HepG2 (cell line): ENCODE measurements around the gene IFI27. TPM values are rescaled to one million over a fixed set of nuclear protein-coding genes. Genes with fewer than 3 reads are reported as not detected.

Source experiments
- ATAC-seq: fragments of 200-7000 bp; cut with Tn5 transposase; 3 replicates; pipeline ENCODE4 v1.9.1; 2020; ENCODE audit warnings: mild to moderate bottlenecking, moderate library complexity
- BruUV-seq: library from RNA; stranded (reverse); fragments of 400-500 nt; replicated peaks from 2 replicates; lab custom pipeline; 2021; lab: Mats Ljungman, UMichigan
- CTCF ChIA-PET: fragments of 300-600 bp; formaldehyde crosslinking; extraction: SDS; loops from one replicate; lab custom pipeline; 2021; ENCODE audit warnings: low total read pairs, inconsistent platforms, low intra/inter-chr PET ratio; lab: Yijun Ruan, JAX
- POLR2A ChIA-PET: fragments of 350-600 bp; sonication (Branson Sonifier 250); formaldehyde crosslinking; loops from one replicate; lab custom pipeline; 2020; ENCODE audit warnings: antibody characterized with exemption, inconsistent platforms; lab: Yijun Ruan, JAX
- DNase-seq: peaks from one replicate; pipeline ENCODE4 v3.0.0-alpha.2; 2015; ENCODE audit warnings: low spot score
- FAIRE-seq: peaks from 3 replicates; lab custom pipeline; 2011; peaks lifted over from hg19 to GRCh38; lab: Jason Lieb, UNC
- H2AFZ ChIP-seq: one replicate; pipeline ENCODE4 v1.6.1; 2011; ENCODE audit warnings: low read length, inconsistent platforms
- H3K27ac ChIP-seq: fragments of 300-600 bp; 3 replicates; pipeline ENCODE4 v1.8.0; 2011; ENCODE audit warnings: mixed run types, mild to moderate bottlenecking, mixed read lengths, low read length, inconsistent platforms; ENCODE audit not compliant: insufficient read depth; ENCODE audit errors: extremely low read length
- H3K27me3 ChIP-seq, 2 experiments: fragments of 200-600 bp in 1 of 2; 2 replicates in 1 of 2; 3 replicates in 1 of 2; pipeline versions ENCODE4 v1.6.0 to v1.8.0; 2011; ENCODE audit warnings: low read length in 2 of 2, mild to moderate bottlenecking in 2 of 2, moderate library complexity in 2 of 2, inconsistent platforms in 1 of 2; ENCODE audit not compliant: insufficient read depth in 2 of 2, control insufficient read depth in 1 of 2
- H3K36me3 ChIP-seq, 2 experiments: fragments of 200-600 bp in 1 of 2; replicated peaks in 1 of 2; 2 replicates in 1 of 2; 3 replicates in 1 of 2; pipeline versions ENCODE4 v1.5.1 to v1.8.0; 2011; ENCODE audit warnings: low read length in 2 of 2, inconsistent platforms in 1 of 2; ENCODE audit not compliant: insufficient read depth in 2 of 2, control insufficient read depth in 1 of 2
- H3K4me1 ChIP-seq: 2 replicates; pipeline ENCODE4 v1.5.1; 2012; ENCODE audit warnings: low read length, inconsistent platforms; ENCODE audit not compliant: insufficient read depth
- H3K4me2 ChIP-seq: 2 replicates; pipeline ENCODE4 v1.6.0; 2011; ENCODE audit warnings: low read depth, low read length, inconsistent platforms
- H3K4me3 ChIP-seq, 3 experiments: fragments of 200-600 bp in 1 of 3; sonication (generic), shearing (Covaris generic) in 1 of 3; replicated peaks in 1 of 3; 2 replicates each; pipeline ENCODE4 v1.5.1; 2011 to 2016; ENCODE audit warnings: low read length in 3 of 3, inconsistent platforms in 2 of 3, low read depth in 2 of 3, mild to moderate bottlenecking in 2 of 3, control low read depth in 1 of 3, mixed read lengths in 1 of 3; ENCODE audit not compliant: insufficient read depth in 1 of 3
- H3K79me2 ChIP-seq: one replicate; pipeline ENCODE4 v1.6.1; 2011; ENCODE audit warnings: low read length, inconsistent platforms; ENCODE audit not compliant: insufficient read depth
- H3K9ac ChIP-seq: 2 replicates; pipeline ENCODE4 v1.6.0; 2011; ENCODE audit warnings: mild to moderate bottlenecking, low read depth, low read length, inconsistent platforms; ENCODE audit not compliant: insufficient read depth
- H3K9me3 ChIP-seq: 2 replicates; pipeline ENCODE4 v1.5.1; 2012; ENCODE audit warnings: mild to moderate bottlenecking, low read length
- H4K20me1 ChIP-seq: 2 replicates; pipeline ENCODE4 v1.6.0; 2011; ENCODE audit warnings: inconsistent platforms, mild to moderate bottlenecking, low read length, moderate library complexity; ENCODE audit not compliant: insufficient read depth
- CC2D1A ChIP-seq: sonication (generic); formaldehyde crosslinking; IDR thresholded peaks from 2 replicates; pipeline ENCODE4 v1.8.1; 2023; ENCODE audit warnings: mild to moderate bottlenecking, missing genetic modification reagents
- ELF1 ChIP-seq: sonication (generic); formaldehyde crosslinking; IDR thresholded peaks from 2 replicates; pipeline ENCODE4 v1.4.0; 2020; ENCODE audit warnings: missing genetic modification reagents
- FOSL2 ChIP-seq: sonication (generic); formaldehyde crosslinking; IDR thresholded peaks from 2 replicates; pipeline ENCODE4 v1.4.0; 2020; ENCODE audit warnings: missing genetic modification reagents
- NAIF1 ChIP-seq: sonication (generic); formaldehyde crosslinking; IDR thresholded peaks from 2 replicates; pipeline ENCODE4 v1.5.0; 2020; ENCODE audit warnings: mild to moderate bottlenecking, missing genetic modification reagents, borderline replicate concordance
- PRDM15 ChIP-seq: sonication (generic); formaldehyde crosslinking; IDR thresholded peaks from 2 replicates; pipeline ENCODE4 v1.4.0; 2020; ENCODE audit warnings: missing genetic modification reagents
- SNAPC2 ChIP-seq: sonication (generic); formaldehyde crosslinking; IDR thresholded peaks from 2 replicates; pipeline ENCODE4 v1.8.1; 2022; ENCODE audit warnings: mild to moderate bottlenecking, missing genetic modification reagents
- TCF7L2 ChIP-seq: IDR thresholded peaks from 2 replicates; pipeline ENCODE4 v1.6.1; 2011; ENCODE audit warnings: mild to moderate bottlenecking, low read depth, low read length, moderate library complexity
- ZNF264 ChIP-seq: sonication (generic); formaldehyde crosslinking; IDR thresholded peaks from 2 replicates; pipeline ENCODE4 v1.4.0; 2020; ENCODE audit warnings: missing genetic modification reagents
- ZNF3 ChIP-seq: IDR thresholded peaks from 2 replicates; pipeline ENCODE4 v1.7.0; 2017; ENCODE audit warnings: inconsistent platforms
- WGBS: methylation state at CpG from one replicate; pipeline ENCODE4 v1.1.6; 2017; ENCODE audit warnings: low lambda C conversion rate; 5-methylcytosine and 5-hydroxymethylcytosine counted together
- in situ Hi-C: cut with HindIII; loops from 2 replicates; pipeline ENCODE4 v1.10.0; 2017; ENCODE audit warnings: low pct_unique_long_range_greater_than_20kb; ENCODE audit not compliant: extremely low pct_ligation_motif_present
- intact Hi-C: fragments of 100-400 bp; cut with micrococcal nuclease; formaldehyde crosslinking; loops from one replicate; pipeline ENCODE4 v1.10.0; 2022; ENCODE audit not compliant: unreplicated experiment
- polyA plus RNA-seq, 8 experiments: library from polyadenylated mRNA; depleted of rRNA in 3 of 8; stranded (reverse) in 7 of 8; unstranded in 1 of 8; fragments of >200 nt; fragmentation: Illumina TruSeq in 4 of 8; extraction: Trizol in 4 of 8; gene quantifications; 2 replicates each; pipeline versions ENCODE4 v1.2.1 to v1.2.3, GENCODE V29; 2011 to 2016; ENCODE audit warnings: low read depth in 4 of 8, missing spikeins in 1 of 8, mixed read lengths in 1 of 8; ENCODE audit not compliant: insufficient read depth in 1 of 8
- total RNA-seq, 5 experiments: library from RNA; depleted of rRNA; stranded (reverse); fragments of >200 nt; fragmentation: Illumina TruSeq; extraction: Trizol; gene quantifications; 2 replicates each; pipeline ENCODE4 v1.2.3, GENCODE V29; 2016; ENCODE audit warnings: low read depth in 1 of 5
- TF ChIP-seq, protein P1 (sequence below): sonication (generic); formaldehyde crosslinking; IDR thresholded peaks from 2 replicates; pipeline ENCODE4 v1.8.0; 2022; ENCODE audit warnings: mild to moderate bottlenecking, missing genetic modification reagents, moderate library complexity

Gene IFI27
- total and polyA plus RNA-seq, 2 of the 13 experiments (the other 11 are each of a cell fraction or from before 2014, with no cell fraction given): 1.2 to 1.7 TPM

DNA sequence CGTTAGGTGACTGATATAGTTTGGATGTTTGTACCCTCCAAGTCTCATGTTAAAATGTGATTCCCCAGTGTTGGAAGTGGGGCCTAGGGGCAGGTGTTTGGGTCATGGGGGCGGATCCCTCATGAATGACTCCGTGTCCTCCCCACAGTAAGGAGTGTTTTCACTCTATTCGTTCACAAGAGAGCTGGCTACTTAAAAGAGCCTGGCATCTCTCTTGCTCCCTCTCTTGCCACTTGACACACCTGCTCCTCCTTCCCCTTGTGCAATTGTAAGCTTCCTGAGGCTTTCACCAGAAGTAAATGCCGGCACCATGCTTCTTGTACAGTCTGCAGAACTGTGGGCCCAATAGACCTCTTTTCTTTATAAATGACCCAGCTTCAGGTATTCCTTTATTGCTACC, 16.3 kb downstream of the IFI27 start:
- no peaks in the 10 kb centered on the region for H3K36me3 ChIP-seq
- BruUV-seq: no TSS peak
- H3K4me3 ChIP-seq: no peak overlapping the region
- no peak overlapping the region for H3K27ac ChIP-seq
- no peak for TF ChIP-seq ZNF3 (CRISPR knock-in tag)
- TF ChIP-seq, protein P1, sequence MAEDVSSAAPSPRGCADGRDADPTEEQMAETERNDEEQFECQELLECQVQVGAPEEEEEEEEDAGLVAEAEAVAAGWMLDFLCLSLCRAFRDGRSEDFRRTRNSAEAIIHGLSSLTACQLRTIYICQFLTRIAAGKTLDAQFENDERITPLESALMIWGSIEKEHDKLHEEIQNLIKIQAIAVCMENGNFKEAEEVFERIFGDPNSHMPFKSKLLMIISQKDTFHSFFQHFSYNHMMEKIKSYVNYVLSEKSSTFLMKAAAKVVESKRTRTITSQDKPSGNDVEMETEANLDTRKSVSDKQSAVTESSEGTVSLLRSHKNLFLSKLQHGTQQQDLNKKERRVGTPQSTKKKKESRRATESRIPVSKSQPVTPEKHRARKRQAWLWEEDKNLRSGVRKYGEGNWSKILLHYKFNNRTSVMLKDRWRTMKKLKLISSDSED (CRISPR knock-in tag): no peak
- no peak for TF ChIP-seq CC2D1A (CRISPR knock-in tag)
- TF ChIP-seq TCF7L2: no peak
- no peak for TF ChIP-seq PRDM15 (CRISPR knock-in tag)
- no peak for TF ChIP-seq NAIF1 (CRISPR knock-in tag)
- TF ChIP-seq SNAPC2 (CRISPR knock-in tag): no peak
- no peak for TF ChIP-seq ELF1 (CRISPR knock-in tag)
- no peak for TF ChIP-seq FOSL2 (CRISPR knock-in tag)
- no peak for TF ChIP-seq ZNF264 (CRISPR knock-in tag)
- no peak overlapping the region for H3K9ac ChIP-seq
- no peak for DNase-seq
- no peak for FAIRE-seq
- no peaks in the 10 kb centered on the region for H3K9me3 ChIP-seq
- 48% methylated on average over 4 of the region's 5 CpGs for WGBS
- H2AFZ ChIP-seq: no peak overlapping the region
- H3K4me1 ChIP-seq: peaks cover 32% of the 10 kb centered on the region
- ATAC-seq: no peak
- ChIA-PET CTCF (no interaction called here), POLR2A (no interaction called here)
- H3K79me2 ChIP-seq: no peaks in the 10 kb centered on the region
- H4K20me1 ChIP-seq: no peaks in the 10 kb centered on the region
- intact Hi-C loops (loop anchor here (5.0 kb wide), 1 partner anchor 44 kb away; the partner anchor contains the start of genes DDX24 and IFI27L1), in situ Hi-C loops (no loop called here)
- H3K4me2 ChIP-seq: no peak overlapping the region
- H3K27me3 ChIP-seq: peaks cover 2 to 23% of the 10 kb centered on the region in 2 experiments
